A549 (cell line): ENCODE measurements around the gene ZC3H13. TPM values are rescaled to one million over a fixed set of nuclear protein-coding genes. Genes with fewer than 3 reads are reported as not detected.

Source experiments
- ATAC-seq, 2 experiments: fragments of 200-7000 bp in 1 of 2; fragments of >200 bp in 1 of 2; cut with Nextera tagmentation in 1 of 2; cut with Tn5 transposase in 1 of 2; 3 replicates each; pipeline versions ENCODE4 v1.8.0 to v1.9.1; 2018 to 2020; ENCODE audit warnings: mild to moderate bottlenecking in 1 of 2, moderate library complexity in 1 of 2
- CTCF ChIA-PET: fragments of 300-600 bp; sonication (Branson Sonifier 250); formaldehyde crosslinking; extraction: SDS; loops from one replicate; lab custom pipeline; 2021; ENCODE audit warnings: antibody characterized with exemption, inconsistent platforms; lab: Yijun Ruan, JAX
- POLR2A ChIA-PET: fragments of 350-600 bp; formaldehyde crosslinking; extraction: SDS; loops from one replicate; lab custom pipeline; 2021; ENCODE audit warnings: antibody characterized with exemption, inconsistent platforms; lab: Yijun Ruan, JAX
- DNase-seq, 2 experiments: peaks; one replicate each; pipeline versions ENCODE4 v3.0.0 to v3.0.0-alpha.2; 2011 to 2016; ENCODE audit warnings: low read depth in 1 of 2, low spot score in 1 of 2
- FAIRE-seq: peaks from 2 replicates; lab custom pipeline; 2011; peaks lifted over from hg19 to GRCh38; lab: Jason Lieb, UNC
- H3K27ac ChIP-seq, 2 experiments: fragments of >200 bp; sonication (Bioruptor Twin); formaldehyde crosslinking; 3 replicates each; pipeline ENCODE4 v1.5.1; 2016 to 2017
- H3K4me1 ChIP-seq: fragments of >200 bp; sonication (Bioruptor Twin); formaldehyde crosslinking; 3 replicates; pipeline ENCODE4 v1.6.1; 2016
- H3K4me2 ChIP-seq: fragments of >200 bp; sonication (Bioruptor Twin); formaldehyde crosslinking; 3 replicates; pipeline ENCODE4 v1.6.1; 2016
- H3K4me3 ChIP-seq: fragments of >200 bp; sonication (Bioruptor Twin); formaldehyde crosslinking; 3 replicates; pipeline ENCODE4 v1.5.1; 2016
- H3K9me3 ChIP-seq: fragments of >200 bp; sonication (Bioruptor Twin); formaldehyde crosslinking; 3 replicates; pipeline ENCODE4 v1.6.1; 2016
- CEBPB ChIP-seq, 2 experiments: fragments of >200 bp in 1 of 2; sonication (Bioruptor Twin) in 1 of 2; formaldehyde crosslinking in 1 of 2; IDR thresholded peaks; 2 replicates each; pipeline ENCODE4 v1.6.1; 2012 to 2016
- CHD2 ChIP-seq: fragments of 150-350 bp; IDR thresholded peaks from 2 replicates; pipeline ENCODE4 v1.6.1; 2014; ENCODE audit warnings: low read length; ENCODE audit not compliant: partially characterized antibody
- ESRRA ChIP-seq: fragments of 150-350 bp; IDR thresholded peaks from 2 replicates; pipeline ENCODE4 v1.6.1; 2014; ENCODE audit warnings: mild to moderate bottlenecking, low read length, borderline replicate concordance
- FOSL2 ChIP-seq, 2 experiments: fragments of 450-650 bp in 1 of 2; fragments of >200 bp in 1 of 2; sonication (Bioruptor Twin) in 1 of 2; formaldehyde crosslinking; IDR thresholded peaks; 2 replicates each; pipeline versions ENCODE4 v1.5.0 to v1.6.1; 2016 to 2020; ENCODE audit warnings: mild to moderate bottlenecking in 1 of 2, moderate library complexity in 1 of 2
- HEYL ChIP-seq: fragments of 250-450 bp; sonication (Bioruptor Pico); IDR thresholded peaks from 2 replicates; pipeline ENCODE4 v1.8.0; 2021; ENCODE audit warnings: mild to moderate bottlenecking, moderate library complexity
- HMGXB4 ChIP-seq: fragments of 250-450 bp; sonication (Bioruptor Pico); IDR thresholded peaks from 2 replicates; pipeline ENCODE4 v1.5.0; 2021; ENCODE audit warnings: mild to moderate bottlenecking, moderate library complexity, borderline replicate concordance
- HOXB13 ChIP-seq: fragments of 250-450 bp; sonication (Bioruptor Pico); IDR thresholded peaks from 2 replicates; pipeline ENCODE4 v1.5.0; 2020; ENCODE audit warnings: low read depth, mild to moderate bottlenecking, moderate library complexity
- MAFK ChIP-seq: fragments of 450-650 bp; IDR thresholded peaks from 2 replicates; pipeline ENCODE4 v1.6.1; 2014; ENCODE audit not compliant: partially characterized antibody
- MYC ChIP-seq: IDR thresholded peaks from 2 replicates; pipeline ENCODE4 v1.6.1; 2012; ENCODE audit warnings: mild to moderate bottlenecking, inconsistent platforms, low read length, improper control_type of control experiment, borderline replicate concordance
- NPAS2 ChIP-seq: fragments of 250-450 bp; sonication (Bioruptor Pico); IDR thresholded peaks from 2 replicates; pipeline ENCODE4 v1.8.0; 2022; ENCODE audit warnings: mild to moderate bottlenecking, moderate library complexity, borderline replicate concordance
- NR3C1 ChIP-seq: fragments of >200 bp; sonication (Bioruptor Twin); formaldehyde crosslinking; IDR thresholded peaks from 3 replicates; pipeline ENCODE4 v1.6.1; 2017
- POLR2A ChIP-seq: IDR thresholded peaks from 2 replicates; pipeline ENCODE4 v1.6.1; 2012; ENCODE audit warnings: mild to moderate bottlenecking, low read length
- POLR2AphosphoS2 ChIP-seq: conservative IDR thresholded peaks from 2 replicates; pipeline ENCODE4 v1.6.1; 2012; ENCODE audit warnings: low read length, improper control_type of control experiment, inconsistent platforms
- RAD21 ChIP-seq, 2 experiments: fragments of >200 bp in 1 of 2; sonication (Bioruptor Twin) in 1 of 2; formaldehyde crosslinking in 1 of 2; IDR thresholded peaks in 1 of 2; conservative IDR thresholded peaks in 1 of 2; 2 replicates in 1 of 2; 3 replicates in 1 of 2; pipeline ENCODE4 v1.6.1; 2012 to 2018; ENCODE audit warnings: inconsistent platforms in 1 of 2
- ZC3H11A ChIP-seq: fragments of 450-650 bp; IDR thresholded peaks from 2 replicates; pipeline ENCODE4 v1.6.1; 2014; ENCODE audit warnings: antibody characterized with exemption, mild to moderate bottlenecking
- ZFP36 ChIP-seq: fragments of 450-650 bp; IDR thresholded peaks from 2 replicates; pipeline ENCODE4 v1.6.1; 2014; ENCODE audit warnings: borderline replicate concordance; ENCODE audit not compliant: partially characterized antibody
- ZNF302 ChIP-seq: fragments of 250-450 bp; sonication (Bioruptor Pico); IDR thresholded peaks from 2 replicates; pipeline ENCODE4 v1.9.0; 2021; ENCODE audit warnings: inconsistent platforms, mild to moderate bottlenecking, moderate library complexity
- polyA plus RNA-seq, 4 experiments: library from polyadenylated mRNA; depleted of rRNA in 3 of 4; stranded (reverse); fragments of >200 nt; fragmentation: RNase III in 1 of 4; extraction: RNeasy Plus Mini Kit Qiagen cat#74134 plus additional on column Dnase treatment in 1 of 4; gene quantifications; 2 replicates in 3 of 4; 3 replicates in 1 of 4; pipeline ENCODE4 v1.2.3, GENCODE V29; 2011 to 2017
- TF ChIP-seq, protein P1 (sequence below): fragments of 200-600 bp; sonication (generic); IDR thresholded peaks from 2 replicates; pipeline ENCODE4 v1.6.1; 2016; ENCODE audit warnings: antibody characterized with exemption, mild to moderate bottlenecking, moderate library complexity
- TF ChIP-seq, protein P2 (sequence below): fragments of >200 bp; sonication (Bioruptor Twin); formaldehyde crosslinking; IDR thresholded peaks from 2 replicates; pipeline ENCODE4 v1.6.1; 2016

Gene ZC3H13
- polyA plus RNA-seq, 2 of the 4 experiments (the other 2 are of a cell fraction): 9.5 to 17.5 TPM

DNA sequence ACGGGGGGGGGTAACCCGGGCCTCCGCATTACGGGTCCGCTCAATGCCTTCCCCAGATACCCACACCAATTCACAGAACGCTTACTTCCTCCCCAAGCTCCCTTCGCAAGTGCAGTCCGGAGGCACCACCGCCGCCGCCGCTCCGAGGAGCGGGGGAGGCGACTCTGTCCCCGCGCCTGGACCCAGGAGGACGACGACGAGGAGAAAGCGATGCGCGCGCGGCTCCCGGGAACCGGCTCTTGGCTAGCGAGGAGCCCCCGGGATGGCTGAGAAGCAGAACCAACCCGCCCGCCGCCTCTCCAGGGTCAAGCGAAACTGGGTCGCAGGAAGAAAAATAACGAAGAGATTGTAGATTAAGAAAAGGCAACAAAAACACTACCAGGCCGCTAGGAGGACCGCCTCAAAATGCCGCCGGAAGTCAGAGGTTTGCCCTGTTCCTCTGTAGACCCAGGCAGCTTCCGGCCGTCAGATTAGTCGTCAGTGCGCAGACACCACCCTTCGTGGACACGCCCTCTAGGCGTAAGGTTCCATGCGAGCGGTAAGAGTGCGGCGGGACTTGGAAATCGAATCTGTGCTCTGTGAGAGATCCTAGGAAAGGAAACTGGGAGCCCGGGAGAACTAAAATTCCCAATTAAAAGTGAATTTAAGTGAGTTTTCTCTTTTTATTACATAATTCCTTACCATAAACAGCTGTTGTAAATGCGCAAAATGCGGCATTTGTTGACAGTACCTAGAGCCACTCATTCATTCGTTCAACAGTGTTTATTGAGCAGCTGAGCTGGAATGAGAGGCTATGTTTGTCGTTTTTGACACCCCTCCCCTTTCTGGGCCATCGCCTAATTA is at the start of gene ZC3H13 (continued):
- TF ChIP-seq ZC3H11A (no peak), NPAS2 (CRISPR knock-in tag) (no peak), ZNF302 (CRISPR knock-in tag) (no peak), ZFP36 (no peak), CHD2 (no peak), MYC (no peak), ESRRA (no peak), POLR2AphosphoS2 (no peak), CEBPB (IDR thresholded peaks at IDR 0.05) (no peak), HMGXB4 (CRISPR knock-in tag) (no peak), MAFK (no peak), FOSL2 (IDR thresholded peaks at IDR 0.05) (no peak), FOSL2 (CRISPR knock-in tag; IDR thresholded peaks at IDR 0.05) (no peak), POLR2A (peak; percentile 52), HEYL (CRISPR knock-in tag) (no peak), HOXB13 (no peak)
- TF ChIP-seq, protein P1, sequence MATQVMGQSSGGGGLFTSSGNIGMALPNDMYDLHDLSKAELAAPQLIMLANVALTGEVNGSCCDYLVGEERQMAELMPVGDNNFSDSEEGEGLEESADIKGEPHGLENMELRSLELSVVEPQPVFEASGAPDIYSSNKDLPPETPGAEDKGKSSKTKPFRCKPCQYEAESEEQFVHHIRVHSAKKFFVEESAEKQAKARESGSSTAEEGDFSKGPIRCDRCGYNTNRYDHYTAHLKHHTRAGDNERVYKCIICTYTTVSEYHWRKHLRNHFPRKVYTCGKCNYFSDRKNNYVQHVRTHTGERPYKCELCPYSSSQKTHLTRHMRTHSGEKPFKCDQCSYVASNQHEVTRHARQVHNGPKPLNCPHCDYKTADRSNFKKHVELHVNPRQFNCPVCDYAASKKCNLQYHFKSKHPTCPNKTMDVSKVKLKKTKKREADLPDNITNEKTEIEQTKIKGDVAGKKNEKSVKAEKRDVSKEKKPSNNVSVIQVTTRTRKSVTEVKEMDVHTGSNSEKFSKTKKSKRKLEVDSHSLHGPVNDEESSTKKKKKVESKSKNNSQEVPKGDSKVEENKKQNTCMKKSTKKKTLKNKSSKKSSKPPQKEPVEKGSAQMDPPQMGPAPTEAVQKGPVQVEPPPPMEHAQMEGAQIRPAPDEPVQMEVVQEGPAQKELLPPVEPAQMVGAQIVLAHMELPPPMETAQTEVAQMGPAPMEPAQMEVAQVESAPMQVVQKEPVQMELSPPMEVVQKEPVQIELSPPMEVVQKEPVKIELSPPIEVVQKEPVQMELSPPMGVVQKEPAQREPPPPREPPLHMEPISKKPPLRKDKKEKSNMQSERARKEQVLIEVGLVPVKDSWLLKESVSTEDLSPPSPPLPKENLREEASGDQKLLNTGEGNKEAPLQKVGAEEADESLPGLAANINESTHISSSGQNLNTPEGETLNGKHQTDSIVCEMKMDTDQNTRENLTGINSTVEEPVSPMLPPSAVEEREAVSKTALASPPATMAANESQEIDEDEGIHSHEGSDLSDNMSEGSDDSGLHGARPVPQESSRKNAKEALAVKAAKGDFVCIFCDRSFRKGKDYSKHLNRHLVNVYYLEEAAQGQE: no peak
- TF ChIP-seq, protein P2, sequence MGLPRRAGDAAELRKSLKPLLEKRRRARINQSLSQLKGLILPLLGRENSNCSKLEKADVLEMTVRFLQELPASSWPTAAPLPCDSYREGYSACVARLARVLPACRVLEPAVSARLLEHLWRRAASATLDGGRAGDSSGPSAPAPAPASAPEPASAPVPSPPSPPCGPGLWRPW: no peak
- TF ChIP-seq, all 56 proteins: peak for 7

- peaks cover 12% of the 10 kb centered on the region; the same call in 2 of the 3 replicates for H3K4me1 ChIP-seq
- POLR2A ChIA-PET: no interaction called here
- TF ChIP-seq NR3C1 (no peak), RAD21 (conservative IDR thresholded peaks at IDR 0.05 in 1 of 2, IDR thresholded peaks at IDR 0.05 in 1 of 2) (no peak)
- H3K4me3 ChIP-seq: no peak overlapping the region
- FAIRE-seq (no peak), ATAC-seq (no peak), DNase-seq (no peak)
- CTCF ChIA-PET: no interaction called here
- no peak overlapping the region for H3K27ac ChIP-seq
- no peak overlapping the region for H3K4me2 ChIP-seq
- H3K9me3 ChIP-seq: no peaks in the 10 kb centered on the region
These were observed 49.7 kb upstream of the ZC3H13 start for GRCh38 chr13:46102255-46102605.
